SK-N-SH treated with all-trans-retinoic acid at 6 μM for 48 hours (cell line): ENCODE measurements around the gene CFAP210.

Experiments
- ARNTL ChIP-seq: fragments of 450-650 bp; formaldehyde crosslinking; IDR thresholded peaks from 2 replicates; pipeline ENCODE4 v1.5.0; 2020; ENCODE audit warnings: low read depth, mild to moderate bottlenecking, moderate library complexity, borderline replicate concordance
- BACH2 ChIP-seq: fragments of 250-450 bp; sonication (Bioruptor Pico); IDR thresholded peaks from 2 replicates; pipeline ENCODE4 v1.9.0; 2021; ENCODE audit warnings: mild to moderate bottlenecking, borderline replicate concordance
- CREB5 ChIP-seq: fragments of 250-450 bp; sonication (Bioruptor Pico); IDR thresholded peaks from 2 replicates; pipeline ENCODE4 v1.5.1; 2020; ENCODE audit warnings: low read depth, mild to moderate bottlenecking, moderate library complexity
- CSDC2 ChIP-seq: fragments of 250-450 bp; sonication (Bioruptor Pico); IDR thresholded peaks from 2 replicates; pipeline ENCODE4 v1.5.0; 2020; ENCODE audit warnings: mild to moderate bottlenecking, moderate library complexity
- GLIS3 ChIP-seq: fragments of 250-450 bp; sonication (Bioruptor Pico); IDR thresholded peaks from 2 replicates; pipeline ENCODE4 v1.5.0; 2020; ENCODE audit warnings: mild to moderate bottlenecking, moderate library complexity
- ISL1 ChIP-seq: fragments of 250-450 bp; sonication (Bioruptor Pico); IDR thresholded peaks from 2 replicates; pipeline ENCODE4 v2.1.2; 2022; ENCODE audit warnings: mild to moderate bottlenecking, moderate library complexity
- PATZ1 ChIP-seq: fragments of 250-450 bp; sonication (Bioruptor Pico); IDR thresholded peaks from 2 replicates; pipeline ENCODE4 v1.8.0; 2020; ENCODE audit warnings: mild to moderate bottlenecking, moderate library complexity, borderline replicate concordance
- RARB ChIP-seq: fragments of 250-450 bp; sonication (Bioruptor Pico); IDR thresholded peaks from 2 replicates; pipeline ENCODE4 v1.8.0; 2021; ENCODE audit warnings: mild to moderate bottlenecking, moderate library complexity
- TCF4 ChIP-seq: fragments of 250-450 bp; sonication (Bioruptor Pico); IDR thresholded peaks from 2 replicates; pipeline ENCODE4 v1.8.0; 2021; ENCODE audit warnings: mild to moderate bottlenecking, moderate library complexity, borderline replicate concordance
- TOX ChIP-seq: fragments of 250-450 bp; sonication (Bioruptor Pico); IDR thresholded peaks from 2 replicates; pipeline ENCODE4 v1.8.0; 2021; ENCODE audit warnings: mild to moderate bottlenecking, moderate library complexity, borderline replicate concordance
- ZFP3 ChIP-seq: fragments of 250-450 bp; sonication (Bioruptor Pico); IDR thresholded peaks from 2 replicates; pipeline ENCODE4 v1.5.0; 2020; ENCODE audit warnings: mild to moderate bottlenecking, moderate library complexity
- ZFP30 ChIP-seq: fragments of 450-650 bp; formaldehyde crosslinking; IDR thresholded peaks from 2 replicates; pipeline ENCODE4 v1.5.0; 2022; ENCODE audit warnings: mild to moderate bottlenecking, moderate library complexity
- ZNF565 ChIP-seq: fragments of 450-650 bp; formaldehyde crosslinking; conservative IDR thresholded peaks from 2 replicates; pipeline ENCODE4 v1.5.0; 2020; ENCODE audit warnings: low read depth, mild to moderate bottlenecking, moderate library complexity
- ZNF8 ChIP-seq: fragments of 450-650 bp; formaldehyde crosslinking; IDR thresholded peaks from 2 replicates; pipeline ENCODE4 v1.5.0; 2020; ENCODE audit warnings: mild to moderate bottlenecking, moderate library complexity

DNA sequence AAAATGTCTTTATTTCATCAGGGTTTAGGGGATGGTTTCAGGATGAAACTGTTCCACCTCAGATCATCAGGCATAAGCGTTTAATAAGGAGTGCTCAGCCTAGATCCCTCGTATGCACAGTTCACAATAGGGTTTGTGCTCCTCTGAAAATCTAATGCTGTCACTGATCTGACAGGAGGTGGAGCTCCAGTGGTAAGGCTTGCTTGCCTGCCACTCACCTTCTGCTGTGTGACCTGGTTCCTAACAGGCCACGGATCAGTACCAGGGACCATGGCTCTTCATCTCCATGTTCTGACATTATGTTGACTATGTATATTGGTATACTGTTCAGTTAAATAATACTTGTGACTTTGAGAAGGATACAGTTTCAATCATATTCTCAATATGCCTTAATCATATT is 68.4 kb downstream of the CFAP210 start:
- no peak for TF ChIP-seq TCF4 (CRISPR knock-in tag)
- no peak for TF ChIP-seq PATZ1 (CRISPR knock-in tag)
- no peak for TF ChIP-seq ZFP30
- no peak for TF ChIP-seq GLIS3 (CRISPR knock-in tag)
- no peak for TF ChIP-seq ZNF8 (CRISPR knock-in tag)
- TF ChIP-seq CREB5 (CRISPR knock-in tag), result no peak
- no peak for TF ChIP-seq ISL1 (CRISPR knock-in tag)
- no peak for TF ChIP-seq ZNF565 (CRISPR knock-in tag)
- TF ChIP-seq TOX (CRISPR knock-in tag), result no peak
- no peak for TF ChIP-seq RARB (CRISPR knock-in tag)
- no peak for TF ChIP-seq ZFP3 (CRISPR knock-in tag)
- no peak for TF ChIP-seq CSDC2 (CRISPR knock-in tag)
- TF ChIP-seq ARNTL (CRISPR knock-in tag), result no peak
- TF ChIP-seq BACH2 (CRISPR knock-in tag), result no peak
